ENCODE data around the gene SLC49A4. TPM values are rescaled to one million over a fixed set of nuclear protein-coding genes. Genes with fewer than 3 reads are reported as not detected.

SLC49A4 gene
- total and polyA plus RNA-seq, 2 of the 13 experiments (the other 11 are each of a cell fraction or from before 2014, with no cell fraction given), result 6.5 to 16.3 TPM

GRCh38 chr3:122794779-122795673, at the start of gene SLC49A4 (continued):
- TF ChIP-seq ZFP36L1 (CRISPR knock-in tag; IDR thresholded peaks at IDR 0.05) (no peak), LCORL (IDR thresholded peaks at IDR 0.05) (no peak), LCORL (CRISPR knock-in tag; IDR thresholded peaks at IDR 0.05) (0 out of 2 replicates have a peak, but pooled peaks have one; percentile 22), PHF21A (CRISPR knock-in tag; IDR thresholded peaks at IDR 0.05) (no peak), SOX13 (IDR thresholded peaks at IDR 0.05) (no peak), SOX13 (CRISPR knock-in tag; conservative IDR thresholded peaks at IDR 0.05 in 1 of 2, IDR thresholded peaks at IDR 0.05 in 1 of 2) (0 out of 4 replicates have a peak, but pooled peaks of 1 of the 2 experiments have one; percentile 23), ZNF766 (CRISPR knock-in tag; IDR thresholded peaks at IDR 0.05; ENCODE audit: borderline replicate concordance) (peak; percentile 54), TAF1 (CRISPR knock-in tag; IDR thresholded peaks at IDR 0.05) (peak; percentile 77), MAX (IDR thresholded peaks at IDR 0.05) (peak; percentile 28; the same call in 1 of the 2 replicates), POLR2G (IDR thresholded peaks at IDR 0.05; ENCODE audit: low read depth, low read length) (peak; percentile 90), ZNF704 (CRISPR knock-in tag; IDR thresholded peaks at IDR 0.05; ENCODE audit: borderline replicate concordance) (peak; percentile 72), UBTF (CRISPR knock-in tag; IDR thresholded peaks at IDR 0.05) (peak; percentile 95), SP4 (CRISPR knock-in tag; IDR thresholded peaks at IDR 0.05) (0 out of 2 replicates have a peak, but pooled peaks have one; percentile 66), ZNF768 (CRISPR knock-in tag; IDR thresholded peaks at IDR 0.05) (peak; percentile 48; the same call in 1 of the 2 replicates), RXRB (CRISPR knock-in tag; IDR thresholded peaks at IDR 0.05; ENCODE audit: borderline replicate concordance) (no peak; the same call in 1 of the 2 replicates), RCOR2 (CRISPR knock-in tag; IDR thresholded peaks at IDR 0.05) (no peak), SRF (IDR thresholded peaks at IDR 0.05; ENCODE audit: low read depth, low read length) (no peak), ZNF609 (CRISPR knock-in tag; IDR thresholded peaks at IDR 0.05; ENCODE audit: borderline replicate concordance) (no peak), PBX3 (CRISPR knock-in tag; IDR thresholded peaks at IDR 0.05; ENCODE audit: borderline replicate concordance) (no peak)

Measured in HepG2 (cell line).